Lower leg skin (tissue), 4 donors: Measurements from ENCODE around the gene OGA. TPM values are rescaled to one million over a fixed set of nuclear protein-coding genes. Genes with fewer than 3 reads are reported as not detected.
"Not testable (repeated sequence)": the region's sequence is repeated elsewhere in the genome, so short reads cannot be mapped to it uniquely, and the experiment has no call there.

Experiments used
- DNase-seq, 2 donors: peaks; one replicate each; pipeline ENCODE4 v3.0.0-alpha.2; 2019; ENCODE audit warnings: low spot score in 2 of 2
- H3K4me3 ChIP-seq: fragments of 200-600 bp; sonication (generic); 2 replicates; pipeline ENCODE4 v1.5.1; 2017; ENCODE audit warnings: mild to moderate bottlenecking, low read depth; ENCODE audit not compliant: poor library complexity, severe bottlenecking
- CTCF ChIP-seq, 3 donors: fragments of 450-650 bp; IDR thresholded peaks; one replicate each; pipeline ENCODE4 v1.5.1; 2016; ENCODE audit warnings: antibody characterized with exemption in 3 of 3, mild to moderate bottlenecking in 3 of 3, moderate library complexity in 2 of 3
- POLR2A ChIP-seq, 2 donors: fragments of 450-650 bp; IDR thresholded peaks; one replicate each; pipeline ENCODE4 v1.6.1; 2016 to 2017; ENCODE audit warnings: antibody characterized with exemption in 2 of 2, mild to moderate bottlenecking in 1 of 2, moderate library complexity in 1 of 2
- WGBS, 2 donors: methylation state at CpG; one replicate each; pipeline ENCODE4 v1.1.5; 2018; 5-methylcytosine and 5-hydroxymethylcytosine counted together
- intact Hi-C: fragments of 100-400 bp; cut with DNase I; formaldehyde crosslinking; loops from one replicate; pipeline ENCODE4 v1.15.0; 2023; ENCODE audit warnings: low total_unique reads
- total RNA-seq, 4 donors: library from RNA; depleted of rRNA; stranded (reverse); fragments of >200 nt; gene quantifications; one replicate each; pipeline ENCODE4 v1.1.0, GENCODE V29; 2016

The OGA gene
- total RNA-seq, 4 donors from 2014 or later: 72.2 to 188 (median 116) TPM

DNA sequence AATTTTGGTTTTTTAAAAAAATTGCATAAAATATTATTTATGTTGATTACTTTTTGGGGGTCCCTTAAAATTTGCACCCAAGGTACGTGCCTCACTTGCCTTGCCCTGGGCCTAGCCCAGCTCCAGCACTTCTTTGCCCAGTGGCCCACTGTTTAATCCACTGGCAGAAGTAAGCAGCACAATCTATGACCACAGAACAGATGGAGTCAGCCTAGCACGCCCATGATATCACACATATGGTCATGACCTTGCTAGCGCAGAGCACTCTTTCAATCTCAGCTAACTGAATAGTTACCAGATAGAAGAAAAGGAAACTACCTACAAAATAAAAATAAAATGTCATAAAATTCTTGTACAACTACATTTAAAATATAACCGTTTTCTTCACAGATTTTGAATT lies 5.6 kb downstream of the OGA start:
- 87 to 88% methylated on average over 4 of the region's 4 CpGs for WGBS, 2 donors
- H3K4me3 ChIP-seq: no peak overlapping the region
- DNase-seq: no peak
- intact Hi-C loops: no loop called here
- no peak for TF ChIP-seq CTCF (IDR thresholded peaks at IDR 0.05)
- TF ChIP-seq POLR2A (IDR thresholded peaks at IDR 0.05): no peak

DNA sequence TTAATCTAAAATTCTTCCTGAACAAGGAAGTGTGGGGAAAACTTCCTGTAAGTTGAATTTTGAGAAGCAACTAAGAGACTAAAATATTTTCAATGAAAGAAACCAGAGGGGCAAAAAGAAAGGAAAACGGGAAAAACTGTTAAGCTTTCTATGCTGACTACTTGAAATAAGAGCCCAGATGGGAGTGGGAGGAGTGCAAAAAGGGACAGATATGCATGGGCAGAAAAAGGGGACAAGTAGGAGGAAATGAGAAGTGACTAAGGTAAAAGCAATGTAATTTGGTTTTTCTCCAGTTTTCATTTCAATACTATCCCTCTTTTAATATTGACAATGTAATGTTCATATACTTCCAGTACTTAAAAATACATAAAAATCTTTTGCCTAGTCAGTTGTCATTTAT lies 11.1 kb downstream of the OGA start:
- intact Hi-C loops: no loop called here
- no peak overlapping the region for H3K4me3 ChIP-seq
- DNase-seq: no peak
- WGBS, 2 donors: 89 to 94% methylated on average over 1 of the region's 1 CpG
- TF ChIP-seq POLR2A (IDR thresholded peaks at IDR 0.05) (no peak), CTCF (IDR thresholded peaks at IDR 0.05) (no peak)

- 67 to 70% methylated on average over 4 of the region's 4 CpGs for WGBS, 2 donors
- intact Hi-C loops: no loop called here
- TF ChIP-seq CTCF (IDR thresholded peaks at IDR 0.05) (no peak), POLR2A (IDR thresholded peaks at IDR 0.05) (no peak)
- H3K4me3 ChIP-seq: no peak overlapping the region
- no peak for DNase-seq
These were observed 14.7 kb downstream of the OGA start for GRCh38 chr10:101803511-101803910.

GRCh38 chr10:101797403-101798059 lies 20.7 kb downstream of the OGA start:
- intact Hi-C loops: no loop called here
- WGBS, 2 donors: 70 to 76% methylated on average over 4 of the region's 4 CpGs

GRCh38 chr10:101793526-101793925 lies 24.7 kb downstream of the OGA start:
- DNase-seq: no peak
- intact Hi-C loops: no loop called here
- H3K4me3 ChIP-seq: no peak overlapping the region
- no peak for TF ChIP-seq CTCF (IDR thresholded peaks at IDR 0.05)
- no peak for TF ChIP-seq POLR2A (IDR thresholded peaks at IDR 0.05)
- WGBS, 2 donors: 96% methylated on average over 12 of the region's 12 CpGs

More at GRCh38 chr10:101797403-101798059, 20.7 kb downstream of the OGA start:
- no peak overlapping the region for H3K4me3 ChIP-seq
- TF ChIP-seq POLR2A (IDR thresholded peaks at IDR 0.05) (no peak), CTCF (IDR thresholded peaks at IDR 0.05) (no peak)
- no peak for DNase-seq

GRCh38 chr10:101789686-101790085 lies 28.6 kb downstream of the OGA start:
- 92 to 95% methylated on average over 7 of the region's 7 CpGs for WGBS, 2 donors
- no peak overlapping the region for H3K4me3 ChIP-seq
- intact Hi-C loops: no loop called here
- TF ChIP-seq POLR2A (IDR thresholded peaks at IDR 0.05): no peak
- DNase-seq: no peak

GRCh38 chr10:101789231-101789630 lies 29.0 kb downstream of the OGA start:
- intact Hi-C loops, DNase-seq, H3K4me3 ChIP-seq: not testable (repeated sequence)
- WGBS, 2 donors: 86 to 90% methylated on average over 9 of the region's 9 CpGs
